MG63 (cell line): ENCODE data around the gene RALY. TPM values are rescaled to one million over a fixed set of nuclear protein-coding genes. Genes with fewer than 3 reads are reported as not detected.

Experiments used
- DNase-seq: peaks from one replicate; pipeline ENCODE4 v3.0.0-alpha.2; 2020
- H3K27me3 ChIP-seq: fragments of 250-450 bp; sonication (Bioruptor Pico); 2 replicates; pipeline ENCODE4 v1.5.1; 2020; ENCODE audit warnings: mild to moderate bottlenecking, moderate library complexity
- H3K36me3 ChIP-seq: fragments of 250-450 bp; sonication (Bioruptor Pico); 2 replicates; pipeline ENCODE4 v1.5.1; 2020; ENCODE audit warnings: mild to moderate bottlenecking, moderate library complexity
- H3K4me3 ChIP-seq: fragments of 250-450 bp; sonication (Bioruptor Pico); 2 replicates; pipeline ENCODE4 v1.5.1; 2020; ENCODE audit warnings: mild to moderate bottlenecking, moderate library complexity
- H3K9me3 ChIP-seq: fragments of 250-450 bp; sonication (Bioruptor Pico); 2 replicates; pipeline ENCODE4 v1.5.1; 2020; ENCODE audit warnings: mild to moderate bottlenecking, moderate library complexity
- total RNA-seq: library from RNA; depleted of rRNA; stranded (reverse); fragments of >200 nt; shearing (Covaris generic); gene quantifications from 2 replicates; pipeline ENCODE4 v1.2.3, GENCODE V29; 2014; ENCODE audit warnings: low replicate concordance; rRNA removed

RALY gene
- total RNA-seq = 181 and 241 TPM in 2 replicates

- H3K27me3 ChIP-seq = no peaks in the 10 kb centered on the region
- no peak for DNase-seq
Measured at GRCh38 chr20:33993576-33994221, at the start of gene RALY. Gene RALY, plus strand, starts transcription at chr20:33993911. Its CDS starts 78,164 bp downstream, at chr20:34072075.

DNA sequence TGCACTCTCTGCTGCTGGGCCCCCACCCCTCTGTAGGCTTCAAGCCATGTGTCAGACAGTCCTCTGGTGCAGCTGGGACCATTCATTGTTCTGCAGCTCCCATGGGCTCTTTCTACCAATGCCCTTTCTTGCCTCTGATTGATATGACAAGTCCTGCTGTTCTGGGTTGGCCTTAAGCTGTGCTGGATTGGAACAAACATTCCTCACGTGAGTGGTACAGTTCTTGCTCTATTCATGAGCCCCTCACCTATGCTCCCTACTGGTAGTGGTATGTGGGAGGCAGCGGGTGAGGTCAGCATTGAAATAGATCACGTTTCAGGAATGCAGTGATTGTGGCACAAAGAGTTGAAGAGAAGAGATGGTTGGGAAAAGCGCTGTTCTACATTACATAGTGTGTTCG is 48.8 kb upstream of the RALY start:
- DNase-seq = no peak
- no peak overlapping the region for H3K4me3 ChIP-seq
- H3K27me3 ChIP-seq = no peaks in the 10 kb centered on the region
- no peaks in the 10 kb centered on the region for H3K36me3 ChIP-seq
- peaks cover 13% of the 10 kb centered on the region for H3K9me3 ChIP-seq

More at GRCh38 chr20:33993576-33994221, at the start of gene RALY:
- Histone ChIP-seq H3K9me3 (no peaks in the 10 kb centered on the region), H3K4me3 (peak within 1 kb of the TSS; percentile 95), H3K36me3 (peaks cover 3% of the 10 kb centered on the region)

- Histone ChIP-seq H3K4me3 (no peak overlapping the region), H3K36me3 (no peaks in the 10 kb centered on the region), H3K9me3 (peaks cover 13% of the 10 kb centered on the region), H3K27me3 (no peaks in the 10 kb centered on the region)
- DNase-seq = peak; percentile 51
Measured at GRCh38 chr20:33945391-33946081, 48.2 kb upstream of the RALY start.

GRCh38 chr20:33947709-33948295 is 45.9 kb upstream of the RALY start:
- Histone ChIP-seq H3K27me3 (no peaks in the 10 kb centered on the region), H3K9me3 (peaks cover 13% of the 10 kb centered on the region), H3K36me3 (no peaks in the 10 kb centered on the region), H3K4me3 (no peak overlapping the region)
- DNase-seq = no peak

GRCh38 chr20:33948480-33948879 is 45.2 kb upstream of the RALY start:
- H3K9me3 ChIP-seq = peaks cover 13% of the 10 kb centered on the region
- H3K4me3 ChIP-seq = no peak overlapping the region
- H3K27me3 ChIP-seq = no peaks in the 10 kb centered on the region
- DNase-seq = no peak
- H3K36me3 ChIP-seq = no peaks in the 10 kb centered on the region

DNA sequence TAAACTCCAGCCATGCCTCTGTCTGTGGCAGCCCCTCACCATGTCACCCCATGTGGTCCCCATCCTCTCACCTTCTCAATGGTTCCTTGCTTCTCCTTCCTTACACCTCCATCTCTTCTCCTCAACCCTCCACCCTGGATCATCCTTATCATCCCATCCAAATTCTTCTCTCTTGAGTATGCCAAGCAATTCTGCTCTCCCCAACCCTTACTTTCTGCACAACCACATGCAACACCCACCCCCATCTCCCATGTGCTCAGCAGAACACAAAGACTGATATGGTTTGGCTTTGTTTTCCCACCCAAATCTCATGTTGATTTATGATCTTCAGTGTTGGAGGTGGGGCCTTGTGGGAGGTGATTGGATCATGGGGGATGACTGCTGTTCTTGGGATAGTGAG is 42.5 kb upstream of the RALY start:
- Histone ChIP-seq H3K9me3 (peaks cover 13% of the 10 kb centered on the region), H3K36me3 (no peaks in the 10 kb centered on the region), H3K4me3 (no peak overlapping the region), H3K27me3 (no peaks in the 10 kb centered on the region)
- DNase-seq = no peak

GRCh38 chr20:33954504-33954903 is 39.2 kb upstream of the RALY start:
- H3K9me3 ChIP-seq = no peaks in the 10 kb centered on the region

GRCh38 chr20:33963751-33964150 is 30.0 kb upstream of the RALY start:
- Histone ChIP-seq H3K27me3 (no peaks in the 10 kb centered on the region), H3K4me3 (no peak overlapping the region), H3K9me3 (no peaks in the 10 kb centered on the region), H3K36me3 (no peaks in the 10 kb centered on the region)
- no peak for DNase-seq

More at GRCh38 chr20:33954504-33954903, 39.2 kb upstream of the RALY start:
- H3K4me3 ChIP-seq = no peak overlapping the region
- no peaks in the 10 kb centered on the region for H3K36me3 ChIP-seq
- DNase-seq = no peak
- no peaks in the 10 kb centered on the region for H3K27me3 ChIP-seq

GRCh38 chr20:33964441-33964840 is 29.3 kb upstream of the RALY start:
- no peaks in the 10 kb centered on the region for H3K36me3 ChIP-seq

DNA sequence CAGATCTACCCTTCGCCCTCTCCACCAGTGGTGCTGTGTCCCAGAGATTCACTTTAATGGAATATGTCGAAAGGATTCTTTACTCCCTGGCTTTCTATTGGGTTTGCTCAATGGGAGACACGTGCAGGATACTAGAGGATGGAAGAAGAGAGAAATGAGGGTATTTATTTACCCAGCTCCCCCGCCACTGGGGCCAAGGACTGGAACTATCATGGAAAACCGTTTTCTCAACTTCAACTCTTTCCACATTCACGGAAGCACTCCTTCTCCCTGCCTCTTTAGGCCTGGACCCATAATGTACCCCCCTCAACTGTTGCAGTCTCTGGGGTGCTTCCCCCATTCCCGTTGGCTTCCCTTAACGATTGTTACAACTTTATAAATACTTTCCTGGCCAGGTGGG is 26.6 kb upstream of the RALY start:
- Histone ChIP-seq H3K9me3 (no peaks in the 10 kb centered on the region), H3K36me3 (no peaks in the 10 kb centered on the region), H3K4me3 (no peak overlapping the region), H3K27me3 (no peaks in the 10 kb centered on the region)
- DNase-seq = no peak

More at GRCh38 chr20:33964441-33964840, 29.3 kb upstream of the RALY start:
- Histone ChIP-seq H3K9me3 (no peaks in the 10 kb centered on the region), H3K4me3 (no peak overlapping the region), H3K27me3 (no peaks in the 10 kb centered on the region)
- DNase-seq = no peak

GRCh38 chr20:33969563-33969962 is 24.1 kb upstream of the RALY start:
- no peak for DNase-seq
- Histone ChIP-seq H3K27me3 (no peaks in the 10 kb centered on the region), H3K9me3 (no peaks in the 10 kb centered on the region), H3K36me3 (no peaks in the 10 kb centered on the region), H3K4me3 (no peak overlapping the region)

GRCh38 chr20:33970229-33970628 is 23.5 kb upstream of the RALY start:
- Histone ChIP-seq H3K4me3 (no peak overlapping the region), H3K36me3 (no peaks in the 10 kb centered on the region), H3K27me3 (no peaks in the 10 kb centered on the region), H3K9me3 (no peaks in the 10 kb centered on the region)
- no peak for DNase-seq

- H3K4me3 ChIP-seq = no peak overlapping the region
Measured at GRCh38 chr20:33971147-33971975, 22.4 kb upstream of the RALY start.

GRCh38 chr20:33976959-33977358 is 16.8 kb upstream of the RALY start:
- no peak for DNase-seq
- Histone ChIP-seq H3K9me3 (0 out of 2 replicates have a peak, but pooled peaks cover 3% of the 10 kb centered on the region), H3K27me3 (no peaks in the 10 kb centered on the region), H3K4me3 (no peak overlapping the region), H3K36me3 (no peaks in the 10 kb centered on the region)

More at GRCh38 chr20:33971147-33971975, 22.4 kb upstream of the RALY start:
- no peaks in the 10 kb centered on the region for H3K27me3 ChIP-seq
- no peaks in the 10 kb centered on the region for H3K9me3 ChIP-seq
- DNase-seq = no peak
- H3K36me3 ChIP-seq = no peaks in the 10 kb centered on the region

- no peak for DNase-seq
- H3K36me3 ChIP-seq = no peaks in the 10 kb centered on the region
- no peaks in the 10 kb centered on the region for H3K27me3 ChIP-seq
- H3K4me3 ChIP-seq = no peak overlapping the region
- H3K9me3 ChIP-seq = 0 out of 2 replicates have a peak, but pooled peaks cover 3% of the 10 kb centered on the region
Measured at GRCh38 chr20:33977535-33977934, 16.2 kb upstream of the RALY start.

DNA sequence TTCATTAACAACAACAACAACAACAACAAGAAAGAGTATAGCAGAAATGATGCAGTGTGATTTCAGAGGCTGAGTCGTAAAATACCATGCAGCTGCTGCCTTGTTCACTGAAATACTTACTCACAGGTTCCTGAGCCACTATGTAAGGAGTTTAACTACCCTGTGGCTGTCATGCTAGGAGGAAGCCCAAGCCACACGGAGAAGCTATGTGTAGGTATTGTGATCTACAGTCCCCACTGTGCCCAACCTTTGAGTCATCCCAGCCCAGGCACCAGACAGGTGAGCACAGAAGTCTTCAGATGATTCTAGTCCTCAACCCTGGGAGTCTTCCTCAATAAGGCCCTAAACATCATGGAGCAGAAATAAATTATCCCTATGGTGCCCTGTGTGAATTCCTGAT is 14.6 kb upstream of the RALY start:
- Histone ChIP-seq H3K4me3 (no peak overlapping the region), H3K36me3 (no peaks in the 10 kb centered on the region), H3K27me3 (no peaks in the 10 kb centered on the region), H3K9me3 (0 out of 2 replicates have a peak, but pooled peaks cover 3% of the 10 kb centered on the region)
- DNase-seq = no peak

DNA sequence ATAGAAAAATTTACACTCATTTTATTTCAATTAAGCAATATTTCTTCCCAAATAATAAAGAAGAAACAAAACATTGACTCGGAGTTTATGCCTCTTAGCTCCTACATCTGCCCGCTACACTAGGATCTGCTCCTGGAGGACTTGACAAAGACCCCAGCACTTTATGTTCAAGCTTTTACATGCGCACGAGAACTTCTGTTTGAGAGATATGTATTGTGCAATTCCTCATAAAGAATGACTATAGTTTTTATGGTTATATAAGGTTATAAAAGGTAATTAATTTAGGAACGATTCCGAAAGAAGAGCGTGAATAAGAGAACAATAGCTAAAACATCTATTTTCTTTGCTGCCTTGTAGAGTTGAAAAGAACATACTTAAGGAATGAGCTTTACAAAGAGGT is 12.4 kb upstream of the RALY start:
- H3K9me3 ChIP-seq = 0 out of 2 replicates have a peak, but pooled peaks cover 3% of the 10 kb centered on the region
- H3K27me3 ChIP-seq = no peaks in the 10 kb centered on the region
- no peak overlapping the region for H3K4me3 ChIP-seq
- DNase-seq = no peak
- H3K36me3 ChIP-seq = no peaks in the 10 kb centered on the region
